ENCODE measurements around the gene TAL1.
A peak's percentile ranks its signal among the peaks of the same experiment; 100 is the strongest.

The TAL1 gene

GRCh38 chr1:47227341-47228232 is 4.4 kb downstream of the TAL1 start:
- TF ChIP-seq CTCF (IDR thresholded peaks at IDR 0.05; ENCODE audit: unreplicated experiment in 3 of 3), result no peak
- Mint-ChIP-seq H3K9me3 (peaks cover 4% of the 10 kb centered on the region), H3K27ac (no peak overlapping the region), H3K27me3 (ENCODE audit: low read depth) (peaks cover 71% of the 10 kb centered on the region), H3K4me3 (peak overlapping the region in 1 of 3 experiments; percentile 10), H3K36me3 (ENCODE audit: low read depth) (no peaks in the 10 kb centered on the region), H3K4me1 (peaks cover 30% of the 10 kb centered on the region)

GRCh38 chr1:47226839-47227215 is 5.2 kb downstream of the TAL1 start:
- no peak overlapping the region for H3K4me3 Mint-ChIP-seq
- peaks cover 25% of the 10 kb centered on the region for H3K4me1 Mint-ChIP-seq
- H3K36me3 Mint-ChIP-seq (ENCODE audit: low read depth), result no peaks in the 10 kb centered on the region
- no peak for TF ChIP-seq CTCF (IDR thresholded peaks at IDR 0.05; ENCODE audit: unreplicated experiment in 3 of 3)
- peaks cover 63% of the 10 kb centered on the region for H3K27me3 Mint-ChIP-seq (ENCODE audit: low read depth)
- H3K27ac Mint-ChIP-seq, result no peak overlapping the region
- peaks cover 4% of the 10 kb centered on the region for H3K9me3 Mint-ChIP-seq

- TF ChIP-seq CTCF (IDR thresholded peaks at IDR 0.05; ENCODE audit: unreplicated experiment in 3 of 3), result no peak
These were observed 5.7 kb downstream of the TAL1 start for GRCh38 chr1:47226121-47226838.

DNA sequence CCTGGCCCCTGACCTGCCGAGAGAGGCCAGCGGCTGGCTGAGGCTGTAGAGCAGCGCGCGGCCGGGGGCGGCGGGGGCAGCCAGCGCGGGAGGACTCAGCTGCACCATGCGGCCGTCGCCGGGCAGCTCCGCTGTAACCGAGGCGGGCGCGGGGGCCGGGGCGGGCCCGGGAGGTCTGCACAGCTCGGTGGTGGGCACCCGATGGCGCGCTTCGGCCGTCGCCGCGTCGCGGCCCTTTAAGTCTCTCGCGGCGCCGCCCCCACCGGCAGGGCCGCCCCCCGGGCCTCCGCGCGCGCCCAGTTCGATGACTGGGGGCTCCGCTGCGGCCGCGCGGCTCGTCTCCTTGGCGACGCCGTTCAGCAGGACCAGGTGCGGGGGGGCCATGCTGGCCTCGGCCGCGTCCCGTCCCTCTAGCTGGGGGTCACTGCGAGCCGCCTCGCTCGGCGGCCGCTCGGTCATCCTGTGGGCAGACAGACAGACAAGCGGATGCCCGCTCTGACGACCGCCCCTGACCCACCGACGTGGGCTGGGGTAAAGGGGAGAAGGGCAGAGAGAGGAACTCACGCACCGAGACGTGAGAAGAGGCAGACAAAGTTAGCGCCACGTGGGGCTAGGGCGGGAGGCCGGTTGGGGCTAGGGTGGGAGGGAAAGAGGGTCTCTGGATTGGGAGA is 6.5 kb downstream of the TAL1 start:
- H3K4me3 Mint-ChIP-seq, result peak overlapping the region; percentile 70 to 80 (median 71)
- H3K4me1 Mint-ChIP-seq, result peaks cover 18% of the 10 kb centered on the region
- peaks cover 50% of the 10 kb centered on the region for H3K27me3 Mint-ChIP-seq (ENCODE audit: low read depth)
- no peaks in the 10 kb centered on the region for H3K9me3 Mint-ChIP-seq
- no peak for TF ChIP-seq CTCF (IDR thresholded peaks at IDR 0.05; ENCODE audit: unreplicated experiment in 3 of 3)
- H3K36me3 Mint-ChIP-seq (ENCODE audit: low read depth), result no peaks in the 10 kb centered on the region
- H3K27ac Mint-ChIP-seq, result no peak overlapping the region

More at GRCh38 chr1:47226121-47226838, 5.7 kb downstream of the TAL1 start:
- Mint-ChIP-seq H3K36me3 (ENCODE audit: low read depth) (no peaks in the 10 kb centered on the region), H3K27ac (no peak overlapping the region), H3K4me3 (peak overlapping the region; percentile 70 to 80 (median 71)), H3K9me3 (no peaks in the 10 kb centered on the region), H3K27me3 (ENCODE audit: low read depth) (peaks cover 58% of the 10 kb centered on the region), H3K4me1 (peaks cover 19% of the 10 kb centered on the region)

DNA sequence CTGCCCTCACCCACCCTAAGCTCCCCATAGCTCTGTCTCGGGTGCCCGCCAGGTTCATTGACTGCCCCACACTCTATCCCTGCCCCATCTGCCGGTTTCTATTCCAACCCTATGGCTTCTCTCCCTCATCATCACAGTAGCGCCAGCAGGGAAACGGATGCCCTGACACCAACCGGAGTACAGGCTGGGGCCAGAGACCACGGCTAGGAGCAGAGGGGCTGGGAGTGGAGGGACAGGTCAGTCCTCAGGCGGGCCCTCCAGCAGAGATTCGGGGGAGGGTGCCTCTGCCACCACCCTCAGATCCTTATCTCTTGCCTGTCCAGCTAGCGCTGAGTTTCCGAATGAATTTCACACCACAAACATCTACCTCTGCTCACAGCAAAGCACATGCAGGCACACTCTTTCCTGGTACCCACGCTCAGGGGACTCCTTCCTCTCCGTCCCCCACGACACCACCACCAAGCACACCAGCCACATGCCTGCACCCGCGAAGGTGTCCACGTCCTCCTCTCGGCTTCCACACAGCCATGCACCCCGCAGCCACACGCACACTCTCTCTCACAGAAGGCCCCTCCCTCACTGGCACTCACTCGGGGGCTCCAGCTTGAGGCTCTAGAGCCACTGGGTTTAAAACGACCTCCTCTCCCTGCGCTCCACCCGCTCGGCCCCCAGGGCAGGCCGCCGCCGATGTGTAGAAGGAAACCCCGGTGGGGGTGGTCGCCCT is 7.2 kb downstream of the TAL1 start:
- TF ChIP-seq CTCF (IDR thresholded peaks at IDR 0.05; ENCODE audit: unreplicated experiment in 3 of 3), result no peak
- Mint-ChIP-seq H3K36me3 (ENCODE audit: low read depth) (no peaks in the 10 kb centered on the region), H3K27ac (no peak overlapping the region), H3K9me3 (no peaks in the 10 kb centered on the region), H3K4me3 (no peak overlapping the region), H3K27me3 (ENCODE audit: low read depth) (peaks cover 48% of the 10 kb centered on the region), H3K4me1 (peaks cover 15% of the 10 kb centered on the region)

Data from nephron (organoid).